WERI-Rb-1 (cell line): Measurements from ENCODE around the gene RGS4.

Source experiments
- DNase-seq: peaks from one replicate; pipeline ENCODE4 v3.0.0-alpha.2; 2020
- H3K27ac ChIP-seq: fragments of 250-450 bp; sonication (Bioruptor Pico); 2 replicates; pipeline ENCODE4 v1.5.1; 2020; ENCODE audit warnings: mild to moderate bottlenecking, moderate library complexity
- H3K27me3 ChIP-seq: fragments of 250-450 bp; sonication (Bioruptor Pico); 2 replicates; pipeline ENCODE4 v1.5.1; 2021; ENCODE audit warnings: mild to moderate bottlenecking, low read depth, moderate library complexity; ENCODE audit not compliant: insufficient read depth, severe bottlenecking
- H3K36me3 ChIP-seq: fragments of 250-450 bp; sonication (Bioruptor Pico); 2 replicates; pipeline ENCODE4 v1.5.1; 2020; ENCODE audit warnings: mild to moderate bottlenecking, moderate library complexity
- H3K4me3 ChIP-seq: 2 replicates; pipeline ENCODE4 v1.5.1; 2011; ENCODE audit warnings: low read depth, mild to moderate bottlenecking, control low read depth, low read length
- H3K9me3 ChIP-seq: fragments of 250-450 bp; sonication (Bioruptor Pico); 2 replicates; pipeline ENCODE4 v1.5.1; 2021; ENCODE audit warnings: mild to moderate bottlenecking, moderate library complexity; ENCODE audit not compliant: severe bottlenecking
- CTCF ChIP-seq: IDR thresholded peaks from 2 replicates; pipeline ENCODE4 v1.5.1; 2011; ENCODE audit warnings: low read depth, mild to moderate bottlenecking, control low read depth, inconsistent platforms, low read length

The RGS4 gene

GRCh38 chr1:163120372-163120771 is 51.2 kb downstream of the RGS4 start:
- no peak overlapping the region for H3K4me3 ChIP-seq
- no peak overlapping the region for H3K27ac ChIP-seq
- H3K27me3 ChIP-seq: no peaks in the 10 kb centered on the region
- TF ChIP-seq CTCF: no peak
- no peaks in the 10 kb centered on the region for H3K9me3 ChIP-seq
- no peaks in the 10 kb centered on the region for H3K36me3 ChIP-seq
- no peak for DNase-seq

- Histone ChIP-seq H3K27ac (no peak overlapping the region), H3K9me3 (no peaks in the 10 kb centered on the region), H3K4me3 (no peak overlapping the region), H3K36me3 (no peaks in the 10 kb centered on the region), H3K27me3 (no peaks in the 10 kb centered on the region)
- TF ChIP-seq CTCF: no peak
- DNase-seq: no peak
Measured at GRCh38 chr1:163124812-163125211, 55.7 kb downstream of the RGS4 start.
